GM12874 (cell line): ENCODE measurements around the gene CA6.

Experiments
- CTCF ChIP-seq: IDR thresholded peaks from 2 replicates; pipeline ENCODE4 v1.5.1; 2011; ENCODE audit warnings: low read depth, mild to moderate bottlenecking, control low read depth, low read length, moderate library complexity; ENCODE audit not compliant: insufficient read depth

Gene CA6

GRCh38 chr1:8985915-8986813, 40.5 kb downstream of the CA6 start:
- TF ChIP-seq CTCF, result no peak

- TF ChIP-seq CTCF, result no peak
Measured at GRCh38 chr1:8986814-8987190, 41.1 kb downstream of the CA6 start.

GRCh38 chr1:8987881-8988617, 42.4 kb downstream of the CA6 start:
- peak; percentile 92 for TF ChIP-seq CTCF

DNA sequence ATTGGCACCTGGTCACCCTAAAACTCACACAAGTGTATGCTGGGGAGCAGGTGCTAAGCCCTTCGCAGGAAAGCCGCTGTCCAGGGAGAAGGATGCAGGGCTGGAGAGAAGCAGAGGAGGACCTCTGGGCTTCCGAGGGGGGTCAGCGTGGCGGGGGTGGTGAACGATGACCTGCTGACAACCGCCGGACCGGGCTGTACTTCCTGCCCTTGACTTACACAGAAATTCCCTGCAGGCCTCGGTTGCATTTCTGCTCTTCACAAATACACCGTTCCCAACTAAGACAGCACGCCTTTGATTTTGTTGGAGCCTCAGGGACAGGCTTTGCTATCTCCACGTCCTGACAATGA, 42.9 kb downstream of the CA6 start:
- TF ChIP-seq CTCF, result no peak

- no peak for TF ChIP-seq CTCF
Measured at GRCh38 chr1:8989061-8989460, 43.4 kb downstream of the CA6 start.

GRCh38 chr1:8989821-8990220, 44.2 kb downstream of the CA6 start:
- no peak for TF ChIP-seq CTCF

DNA sequence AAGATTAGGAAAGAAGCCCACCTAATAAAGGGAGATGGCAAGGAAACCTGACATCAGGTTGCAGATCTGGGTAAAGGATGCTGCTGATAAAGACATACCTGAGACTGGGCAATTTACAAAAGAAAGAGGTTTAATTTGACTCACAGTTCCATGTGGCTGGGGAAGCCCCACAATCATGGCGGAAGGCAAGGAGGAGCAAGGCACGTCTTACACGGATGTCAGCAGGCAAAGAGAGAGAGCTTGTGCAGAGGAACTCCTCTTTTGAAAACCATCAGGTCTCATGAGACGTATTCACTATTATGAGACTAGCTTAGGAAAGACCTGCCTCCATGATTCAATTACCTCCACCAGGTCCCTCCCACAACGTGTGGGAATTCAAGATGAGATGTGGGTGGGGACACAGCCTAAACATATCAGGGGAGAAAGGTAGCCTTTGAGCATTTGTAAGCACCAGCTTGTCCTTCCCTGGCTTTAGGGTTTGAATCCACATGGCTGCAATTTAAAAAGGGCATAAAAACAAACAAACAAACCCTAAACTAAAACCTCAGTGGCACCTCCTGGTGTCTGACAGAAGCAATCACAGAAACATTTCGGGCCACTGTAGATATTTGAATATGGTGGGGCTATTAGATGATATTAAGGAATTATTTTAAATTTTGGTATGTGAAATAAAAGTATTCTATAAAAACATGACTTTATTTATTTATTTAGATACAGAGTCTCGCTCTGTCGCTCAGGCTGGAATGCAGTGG, 47.4 kb downstream of the CA6 start:
- peak; percentile 17; the same call in 1 of the 2 replicates for TF ChIP-seq CTCF
